Spinal cord (tissue), 10 donors: ENCODE results near the gene SOD3. TPM values are rescaled to one million over a fixed set of nuclear protein-coding genes. Genes with fewer than 3 reads are reported as not detected.

Experiments
- DNase-seq, 6 donors: peaks; one replicate each; pipeline versions ENCODE4 v3.0.0 to v3.0.0-alpha.2; 2013 to 2015; ENCODE audit warnings: low spot score in 6 of 6, low read depth in 4 of 6
- H3K27ac ChIP-seq: one replicate; pipeline ENCODE4 v1.5.1; 2013; ENCODE audit warnings: low read depth, low read length, control low read depth
- H3K27me3 ChIP-seq: one replicate; pipeline ENCODE4 v1.6.1; 2013; ENCODE audit warnings: low read length; ENCODE audit not compliant: control insufficient read depth, insufficient read depth
- H3K36me3 ChIP-seq: one replicate; pipeline ENCODE4 v1.6.1; 2013; ENCODE audit warnings: low read length; ENCODE audit not compliant: control insufficient read depth, insufficient read depth
- H3K4me1 ChIP-seq: one replicate; pipeline ENCODE4 v1.6.1; 2013; ENCODE audit warnings: low read length; ENCODE audit not compliant: control insufficient read depth, insufficient read depth
- H3K4me3 ChIP-seq: one replicate; pipeline ENCODE4 v1.5.1; 2013; ENCODE audit warnings: low read depth, low read length, control low read depth
- H3K9me3 ChIP-seq: one replicate; pipeline ENCODE4 v1.6.1; 2013; ENCODE audit warnings: low read length; ENCODE audit not compliant: control insufficient read depth, insufficient read depth
- WGBS: methylation state at CpG from one replicate; pipeline ENCODE4 v1.1.5; 2013; ENCODE audit warnings: missing lambda C conversion rate; ENCODE audit not compliant: insufficient coverage; 5-methylcytosine and 5-hydroxymethylcytosine counted together
- polyA plus RNA-seq, 2 donors: library from polyadenylated mRNA; unstranded; fragments of 120-200 nt; gene quantifications; one replicate each; pipeline ENCODE4 v1.2.1, GENCODE V29; 2013; ENCODE audit not compliant: insufficient read length in 2 of 2
- small RNA-seq: library from RNA; depleted of rRNA; stranded (forward); fragments of <200 nt; gene quantifications from one replicate; pipeline ENCODE3, GENCODE V24; 2014; ENCODE audit warnings: low replicate concordance
- total RNA-seq, 2 donors: library from RNA; depleted of rRNA in 1 of 2; stranded (reverse); fragments of 120-200 nt in 1 of 2; fragments of >200 nt in 1 of 2; gene quantifications; one replicate each; pipeline versions ENCODE4 v1.2.3 to v1.2.4, GENCODE V29; 2013 to 2014
- donor health status: healthy.

SOD3 gene
- total and polyA plus RNA-seq, 4 donors = 2.6 to 11.2 (median 6.6) TPM

DNA sequence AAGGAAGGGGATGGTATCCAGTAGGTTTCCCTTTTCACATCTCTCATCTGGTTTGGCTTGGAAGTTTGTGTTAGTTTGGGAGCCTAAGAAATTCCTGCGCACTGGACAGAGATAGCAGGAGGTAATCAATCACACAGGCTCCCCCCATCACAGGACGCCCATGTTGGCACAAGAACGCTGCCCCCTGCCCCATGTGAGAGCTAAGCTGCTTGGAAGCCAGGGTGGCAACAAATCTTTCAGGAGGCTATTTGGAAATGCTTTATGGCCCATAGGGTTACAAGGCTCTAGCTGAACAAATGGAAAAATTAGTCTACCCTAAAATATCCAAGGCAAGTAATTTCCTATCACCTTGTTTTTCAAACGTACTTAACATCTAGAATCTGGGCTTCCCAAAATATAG, 54.0 kb downstream of the SOD3 start:
- Histone ChIP-seq H3K4me1 (peaks cover 14% of the 10 kb centered on the region), H3K36me3 (no peaks in the 10 kb centered on the region), H3K27me3 (no peaks in the 10 kb centered on the region), H3K9me3 (no peaks in the 10 kb centered on the region), H3K4me3 (no peak overlapping the region), H3K27ac (no peak overlapping the region)
- WGBS = 60% methylated on average over 1 of the region's 4 CpGs
- no peak for DNase-seq

GRCh38 chr4:24849756-24850155, 54.4 kb downstream of the SOD3 start:
- no peaks in the 10 kb centered on the region for H3K36me3 ChIP-seq
- no peak for DNase-seq
- no peaks in the 10 kb centered on the region for H3K27me3 ChIP-seq
- H3K4me3 ChIP-seq = no peak overlapping the region
- no peak overlapping the region for H3K27ac ChIP-seq
- WGBS = 79% methylated on average over 2 of the region's 2 CpGs
- peaks cover 14% of the 10 kb centered on the region for H3K4me1 ChIP-seq
- no peaks in the 10 kb centered on the region for H3K9me3 ChIP-seq

Small RNA genes lying within 50 kb of the gene (small RNA-seq; reads per million reads assigned to genes)
- gene AC006390.1 = not detected

Other genes starting within 250 kb of the SOD3 start
- gene DHX15, start 211.0 kb upstream of the SOD3 start, total RNA-seq = 100 to 1,000 TPM; 145 to 197 TPM
- gene DHX15, start 211.0 kb upstream of the SOD3 start, polyA plus RNA-seq = 100 to 1,000 TPM; 115 to 129 TPM
- gene CCDC149, start 117.5 kb downstream of the SOD3 start, total RNA-seq = 10 to 100 TPM; 15.0 to 21.6 TPM
- 10 to 100 TPM; 24.9 to 27.1 TPM for gene CCDC149, start 117.5 kb downstream of the SOD3 start, polyA plus RNA-seq
- 10 to 100 TPM in 1 of 2 donors, 1 to 10 TPM in 1; 6.4 to 19.7 TPM for gene LGI2, start 235.4 kb downstream of the SOD3 start, total RNA-seq
- 10 to 100 TPM; 19.3 to 20.0 TPM for gene LGI2, start 235.4 kb downstream of the SOD3 start, polyA plus RNA-seq